A549 (cell line): Measurements from ENCODE around the gene PTCH2. TPM values are rescaled to one million over a fixed set of nuclear protein-coding genes. Genes with fewer than 3 reads are reported as not detected.

Experiments used
- ATOH8 ChIP-seq: fragments of 250-450 bp; sonication (Bioruptor Pico); IDR thresholded peaks from 2 replicates; pipeline ENCODE4 v1.5.0; 2020; ENCODE audit warnings: low read depth, mild to moderate bottlenecking, moderate library complexity
- BHLHE40 ChIP-seq: IDR thresholded peaks from 2 replicates; pipeline ENCODE4 v1.6.1; 2012; ENCODE audit warnings: low read depth, low read length, inconsistent platforms
- CBX2 ChIP-seq: fragments of 200-600 bp; sonication (generic); IDR thresholded peaks from 2 replicates; pipeline ENCODE4 v1.6.1; 2016; ENCODE audit warnings: low read depth, mild to moderate bottlenecking, borderline replicate concordance
- CHD2 ChIP-seq: fragments of 150-350 bp; IDR thresholded peaks from 2 replicates; pipeline ENCODE4 v1.6.1; 2014; ENCODE audit warnings: low read length; ENCODE audit not compliant: partially characterized antibody
- CTCF ChIP-seq: fragments of >200 bp; sonication (Bioruptor Twin); formaldehyde crosslinking; IDR thresholded peaks from 3 replicates; pipeline ENCODE4 v1.5.1; 2016
- EHF ChIP-seq: fragments of 250-450 bp; sonication (Bioruptor Pico); IDR thresholded peaks from 2 replicates; pipeline ENCODE4 v1.5.0; 2020; ENCODE audit warnings: mild to moderate bottlenecking
- EHMT2 ChIP-seq: fragments of 200-600 bp; sonication (generic); IDR thresholded peaks from 2 replicates; pipeline ENCODE4 v1.6.1; 2016; ENCODE audit warnings: antibody characterized with exemption, low read depth, mild to moderate bottlenecking, moderate library complexity
- EP300 ChIP-seq, 2 experiments: fragments of >200 bp; sonication (Bioruptor Twin); formaldehyde crosslinking; IDR thresholded peaks; 2 replicates in 1 of 2; 3 replicates in 1 of 2; pipeline ENCODE4 v1.6.1; 2016 to 2017
- ESRRA ChIP-seq: fragments of 150-350 bp; IDR thresholded peaks from 2 replicates; pipeline ENCODE4 v1.6.1; 2014; ENCODE audit warnings: mild to moderate bottlenecking, low read length, borderline replicate concordance
- FOSL2 ChIP-seq, 2 experiments: fragments of 450-650 bp in 1 of 2; fragments of >200 bp in 1 of 2; sonication (Bioruptor Twin) in 1 of 2; formaldehyde crosslinking; IDR thresholded peaks; 2 replicates each; pipeline versions ENCODE4 v1.5.0 to v1.6.1; 2016 to 2020; ENCODE audit warnings: mild to moderate bottlenecking in 1 of 2, moderate library complexity in 1 of 2
- HDAC2 ChIP-seq: fragments of 200-600 bp; sonication (generic); IDR thresholded peaks from 2 replicates; pipeline ENCODE4 v1.6.1; 2016
- HES2 ChIP-seq: fragments of >200 bp; sonication (Bioruptor Twin); formaldehyde crosslinking; IDR thresholded peaks from 2 replicates; pipeline ENCODE4 v1.6.1; 2016
- HEYL ChIP-seq: fragments of 250-450 bp; sonication (Bioruptor Pico); IDR thresholded peaks from 2 replicates; pipeline ENCODE4 v1.8.0; 2021; ENCODE audit warnings: mild to moderate bottlenecking, moderate library complexity
- HMGXB4 ChIP-seq: fragments of 250-450 bp; sonication (Bioruptor Pico); IDR thresholded peaks from 2 replicates; pipeline ENCODE4 v1.5.0; 2021; ENCODE audit warnings: mild to moderate bottlenecking, moderate library complexity, borderline replicate concordance
- HOXA7 ChIP-seq: fragments of 250-450 bp; sonication (Bioruptor Pico); IDR thresholded peaks from 2 replicates; pipeline ENCODE4 v1.5.0; 2020; ENCODE audit warnings: mild to moderate bottlenecking, moderate library complexity
- HOXB5 ChIP-seq: fragments of 250-450 bp; sonication (Bioruptor Pico); IDR thresholded peaks from 2 replicates; pipeline ENCODE4 v1.5.0; 2020; ENCODE audit warnings: mild to moderate bottlenecking, moderate library complexity
- JUN ChIP-seq, 2 experiments: fragments of >200 bp; sonication (Bioruptor Twin); formaldehyde crosslinking; IDR thresholded peaks; 2 replicates in 1 of 2; 3 replicates in 1 of 2; pipeline ENCODE4 v1.6.1; 2016 to 2017
- KDM5A ChIP-seq: fragments of 200-600 bp; sonication (generic); IDR thresholded peaks from 2 replicates; pipeline ENCODE4 v1.6.1; 2016; ENCODE audit warnings: antibody characterized with exemption, mild to moderate bottlenecking
- MAX ChIP-seq: IDR thresholded peaks from 2 replicates; pipeline ENCODE4 v1.6.1; 2012
- NFE2L2 ChIP-seq: fragments of 150-350 bp; conservative IDR thresholded peaks from 2 replicates; pipeline ENCODE4 v1.6.1; 2014; ENCODE audit warnings: low read length
- NR3C1 ChIP-seq: fragments of >200 bp; sonication (Bioruptor Twin); formaldehyde crosslinking; IDR thresholded peaks from 3 replicates; pipeline ENCODE4 v1.6.1; 2017
- POLR2A ChIP-seq: IDR thresholded peaks from 2 replicates; pipeline ENCODE4 v1.6.1; 2012; ENCODE audit warnings: mild to moderate bottlenecking, low read length
- POLR2AphosphoS2 ChIP-seq: conservative IDR thresholded peaks from 2 replicates; pipeline ENCODE4 v1.6.1; 2012; ENCODE audit warnings: low read length, improper control_type of control experiment, inconsistent platforms
- RAD21 ChIP-seq, 2 experiments: fragments of >200 bp in 1 of 2; sonication (Bioruptor Twin) in 1 of 2; formaldehyde crosslinking in 1 of 2; IDR thresholded peaks in 1 of 2; conservative IDR thresholded peaks in 1 of 2; 2 replicates in 1 of 2; 3 replicates in 1 of 2; pipeline ENCODE4 v1.6.1; 2012 to 2018; ENCODE audit warnings: inconsistent platforms in 1 of 2
- RCOR1 ChIP-seq: fragments of 150-350 bp; IDR thresholded peaks from 2 replicates; pipeline ENCODE4 v1.6.1; 2014; ENCODE audit warnings: antibody characterized with exemption, low read length, low read depth
- REST ChIP-seq: fragments of 200-600 bp; sonication (generic); IDR thresholded peaks from 2 replicates; pipeline ENCODE4 v1.6.1; 2016; ENCODE audit warnings: antibody characterized with exemption, mild to moderate bottlenecking, moderate library complexity
- RNF2 ChIP-seq: fragments of 200-600 bp; sonication (generic); IDR thresholded peaks from 2 replicates; pipeline ENCODE4 v1.6.1; 2016; ENCODE audit warnings: low read depth, mild to moderate bottlenecking, antibody characterized with exemption, moderate library complexity, borderline replicate concordance
- SREBF2 ChIP-seq: fragments of 450-650 bp; IDR thresholded peaks from 2 replicates; pipeline ENCODE4 v1.6.1; 2014; ENCODE audit warnings: mild to moderate bottlenecking, moderate library complexity
- TFCP2L1 ChIP-seq: fragments of 250-450 bp; sonication (Bioruptor Pico); IDR thresholded peaks from 2 replicates; pipeline ENCODE4 v1.5.0; 2021; ENCODE audit warnings: mild to moderate bottlenecking
- TP53 ChIP-seq: fragments of 250-450 bp; sonication (Bioruptor Pico); IDR thresholded peaks from 2 replicates; pipeline ENCODE4 v1.5.0; 2021; ENCODE audit warnings: mild to moderate bottlenecking, moderate library complexity
- USF2 ChIP-seq: fragments of 450-650 bp; IDR thresholded peaks from 2 replicates; pipeline ENCODE4 v1.6.1; 2014; ENCODE audit warnings: antibody characterized with exemption
- ZFP36 ChIP-seq: fragments of 450-650 bp; IDR thresholded peaks from 2 replicates; pipeline ENCODE4 v1.6.1; 2014; ENCODE audit warnings: borderline replicate concordance; ENCODE audit not compliant: partially characterized antibody
- ZNF302 ChIP-seq: fragments of 250-450 bp; sonication (Bioruptor Pico); IDR thresholded peaks from 2 replicates; pipeline ENCODE4 v1.9.0; 2021; ENCODE audit warnings: inconsistent platforms, mild to moderate bottlenecking, moderate library complexity
- polyA plus RNA-seq, 4 experiments: library from polyadenylated mRNA; depleted of rRNA in 3 of 4; stranded (reverse); fragments of >200 nt; fragmentation: RNase III in 1 of 4; extraction: RNeasy Plus Mini Kit Qiagen cat#74134 plus additional on column Dnase treatment in 1 of 4; gene quantifications; 2 replicates in 3 of 4; 3 replicates in 1 of 4; pipeline ENCODE4 v1.2.3, GENCODE V29; 2011 to 2017

PTCH2 gene
- polyA plus RNA-seq, 2 of the 4 experiments (the other 2 are of a cell fraction): 0.14 to 0.32 TPM

- TF ChIP-seq FOSL2 (IDR thresholded peaks at IDR 0.05) (no peak), FOSL2 (CRISPR knock-in tag; IDR thresholded peaks at IDR 0.05) (peak; percentile 59), ATOH8 (peak; percentile 79), BHLHE40 (no peak), JUN (IDR thresholded peaks at IDR 0.05) (peak; percentile 100), ZNF302 (CRISPR knock-in tag) (no peak), TP53 (CRISPR knock-in tag) (no peak; the same call in none of the 2 replicates), HOXA7 (CRISPR knock-in tag) (peak; percentile 99), EP300 (IDR thresholded peaks at IDR 0.05) (no peak), NFE2L2 (no peak), CHD2 (peak; percentile 54), CBX2 (no peak), RNF2 (no peak), HEYL (CRISPR knock-in tag) (no peak), SREBF2 (no peak), HES2 (no peak), KDM5A (no peak), HMGXB4 (CRISPR knock-in tag) (no peak; the same call in 1 of the 2 replicates), NR3C1 (no peak), TFCP2L1 (CRISPR knock-in tag) (peak; percentile 92), MAX (no peak), POLR2A (peak; percentile 93), ZFP36 (no peak), ESRRA (0 out of 2 replicates have a peak, but pooled peaks have one; percentile 9), USF2 (no peak), HOXB5 (peak; percentile 59; the same call in 1 of the 2 replicates), EHMT2 (no peak), POLR2AphosphoS2 (peak; percentile 97), CTCF (no peak; the same call in 2 of the 3 replicates), RCOR1 (no peak), RAD21 (conservative IDR thresholded peaks at IDR 0.05 in 1 of 2, IDR thresholded peaks at IDR 0.05 in 1 of 2) (peak; percentile 2 to 41; a peak in 3 of 5 replicates), REST (peak; percentile 79), EHF (0 out of 2 replicates have a peak, but pooled peaks have one; percentile 39), HDAC2 (no peak)
Observed at GRCh38 chr1:44819608-44820327, 23.3 kb downstream of the PTCH2 start (continued).
